Thyroid gland (tissue), 4 donors: ENCODE measurements around the gene COBLL1. TPM values are rescaled to one million over a fixed set of nuclear protein-coding genes. Genes with fewer than 3 reads are reported as not detected.

ENCODE experiments used
- DNase-seq, 2 donors: peaks; one replicate each; pipeline ENCODE4 v3.0.0-alpha.2; 2019
- H3K27ac ChIP-seq, 3 donors: fragments of 200-600 bp; sonication (generic); 1 replicate in 2 of 3; 2 replicates in 1 of 3; pipeline ENCODE4 v1.5.1; 2016 to 2019; ENCODE audit warnings: mild to moderate bottlenecking in 1 of 3, moderate library complexity in 1 of 3
- H3K27me3 ChIP-seq: fragments of 200-600 bp; sonication (generic); one replicate; pipeline ENCODE4 v1.5.1; 2019
- H3K36me3 ChIP-seq, 2 donors: fragments of 200-600 bp; sonication (generic); one replicate each; pipeline ENCODE4 v1.5.1; 2016 to 2019
- H3K4me1 ChIP-seq, 2 donors: fragments of 200-600 bp; sonication (generic); one replicate each; pipeline ENCODE4 v1.5.1; 2017 to 2019
- H3K4me3 ChIP-seq, 3 donors: fragments of 200-600 bp; sonication (generic); replicated peaks in 1 of 3; 1 replicate in 2 of 3; 2 replicates in 1 of 3; pipeline ENCODE4 v1.5.1; 2016; ENCODE audit warnings: mild to moderate bottlenecking in 1 of 3
- H3K9me3 ChIP-seq: fragments of 200-600 bp; sonication (generic); one replicate; pipeline ENCODE4 v1.5.1; 2017
- CTCF ChIP-seq, 6 experiments: fragments of 200-600 bp in 3 of 6; fragments of 450-650 bp in 3 of 6; sonication (generic) in 3 of 6; IDR thresholded peaks; one replicate each; pipeline ENCODE4 v1.5.1; 2016 to 2019; ENCODE audit warnings: antibody characterized with exemption in 6 of 6, mild to moderate bottlenecking in 2 of 6, inconsistent platforms in 1 of 6, moderate library complexity in 1 of 6
- POLR2A ChIP-seq, 2 donors: fragments of 450-650 bp; IDR thresholded peaks; one replicate each; pipeline ENCODE4 v1.6.1; 2017; ENCODE audit warnings: antibody characterized with exemption in 2 of 2, mild to moderate bottlenecking in 2 of 2, moderate library complexity in 1 of 2
- WGBS, 2 donors: methylation state at CpG; one replicate each; pipeline ENCODE4 v1.1.5; 2017; 5-methylcytosine and 5-hydroxymethylcytosine counted together
- intact Hi-C: fragments of 100-400 bp; cut with DNase I; formaldehyde crosslinking; loops from one replicate; pipeline ENCODE4 v1.15.1; 2023
- total RNA-seq, 4 donors: library from RNA; depleted of rRNA; stranded (reverse); fragments of >200 nt; gene quantifications; one replicate each; pipeline ENCODE4 v1.2.3, GENCODE V29; 2016

COBLL1 gene
- total RNA-seq, 4 donors from 2014 or later = 41.8 to 90.8 (median 76.9) TPM

- no peak for DNase-seq
- Histone ChIP-seq H3K27ac (no peak overlapping the region), H3K27me3 (no peaks in the 10 kb centered on the region), H3K9me3 (no peaks in the 10 kb centered on the region), H3K4me1 (peaks cover 33% of the 10 kb centered on the region in 2 donors), H3K36me3 (no peaks in the 10 kb centered on the region), H3K4me3 (no peak overlapping the region)
- intact Hi-C loops = no loop called here
- TF ChIP-seq CTCF (IDR thresholded peaks at IDR 0.05) (no peak), POLR2A (IDR thresholded peaks at IDR 0.05) (no peak)
- WGBS, 2 donors = 96 to 97% methylated on average over 2 of the region's 2 CpGs
These were observed 44.6 kb downstream of the COBLL1 start for GRCh38 chr2:164796999-164797398.

GRCh38 chr2:164794432-164795231 lies 47.0 kb downstream of the COBLL1 start:
- intact Hi-C loops = no loop called here
- H3K27me3 ChIP-seq = no peaks in the 10 kb centered on the region
- H3K4me1 ChIP-seq = peaks cover 33% of the 10 kb centered on the region in 2 donors

GRCh38 chr2:164794016-164794415 lies 47.6 kb downstream of the COBLL1 start:
- Histone ChIP-seq H3K4me3 (no peak overlapping the region), H3K9me3 (no peaks in the 10 kb centered on the region), H3K27me3 (no peaks in the 10 kb centered on the region), H3K36me3 (no peaks in the 10 kb centered on the region), H3K4me1 (peaks cover 33% of the 10 kb centered on the region in 2 donors), H3K27ac (peak overlapping the region; percentile 18 to 68 (median 64))
- TF ChIP-seq POLR2A (IDR thresholded peaks at IDR 0.05) (no peak), CTCF (IDR thresholded peaks at IDR 0.05) (no peak)
- DNase-seq = no peak
- intact Hi-C loops = no loop called here

More at GRCh38 chr2:164794432-164795231, 47.0 kb downstream of the COBLL1 start:
- 19 to 25% methylated on average over 4 of the region's 4 CpGs for WGBS, 2 donors
- DNase-seq = peak; percentile 6 to 23
- Histone ChIP-seq H3K4me3 (no peak overlapping the region), H3K9me3 (no peaks in the 10 kb centered on the region), H3K27ac (peak overlapping the region; percentile 18 to 68 (median 64)), H3K36me3 (no peaks in the 10 kb centered on the region)
- TF ChIP-seq POLR2A (IDR thresholded peaks at IDR 0.05) = peak in 1 of 2 donors; percentile 33
- TF ChIP-seq CTCF (IDR thresholded peaks at IDR 0.05) = no peak

GRCh38 chr2:164793529-164793928 lies 48.1 kb downstream of the COBLL1 start:
- Histone ChIP-seq H3K9me3 (no peaks in the 10 kb centered on the region), H3K4me3 (no peak overlapping the region), H3K27me3 (no peaks in the 10 kb centered on the region), H3K4me1 (peaks cover 32 to 33% of the 10 kb centered on the region in 2 donors), H3K36me3 (no peaks in the 10 kb centered on the region), H3K27ac (peak overlapping the region; percentile 18 to 68 (median 64))
- 86 to 88% methylated on average over 1 of the region's 1 CpG for WGBS, 2 donors
- intact Hi-C loops = no loop called here
- TF ChIP-seq POLR2A (IDR thresholded peaks at IDR 0.05) (no peak), CTCF (IDR thresholded peaks at IDR 0.05) (no peak)
- no peak for DNase-seq
